ENCODE data around the gene CCL2. TPM values are rescaled to one million over a fixed set of nuclear protein-coding genes. Genes with fewer than 3 reads are reported as not detected.

The CCL2 gene
- polyA plus RNA-seq, 3 donors, result 1.4 to 44.9 (median 17.7) TPM

DNA sequence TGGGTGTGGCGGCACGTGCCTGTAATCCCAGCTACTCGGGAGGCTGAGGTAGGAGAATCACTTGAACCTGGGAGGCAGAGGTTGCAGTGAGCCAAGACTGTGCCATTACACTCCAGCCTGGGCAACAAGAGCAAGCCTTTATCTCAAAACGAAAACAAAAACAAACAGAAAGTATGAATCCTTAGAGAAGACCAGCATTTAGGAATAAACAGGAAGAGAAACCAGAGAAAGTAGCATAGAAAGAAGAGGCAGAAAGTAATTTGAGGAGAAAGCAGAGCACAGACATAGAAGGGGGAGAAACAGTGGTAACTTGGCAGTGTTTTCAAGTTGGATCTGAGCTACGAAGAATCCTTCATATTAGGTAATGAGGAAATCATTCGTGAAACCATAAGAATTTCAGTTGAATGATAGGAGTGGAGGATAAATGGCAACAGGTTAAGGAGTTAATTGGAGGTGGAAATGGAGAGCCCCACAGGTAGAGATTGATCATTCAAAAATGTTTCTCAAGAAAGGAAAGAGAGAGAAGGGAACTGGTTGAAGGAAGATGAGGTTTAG, 9.7 kb upstream of the CCL2 start:
- H3K4me3 Mint-ChIP-seq, result no peak overlapping the region
- Histone ChIP-seq H3K27me3 (ENCODE audit: control insufficient read depth in 2 of 2, insufficient read depth in 2 of 2, low read length in 2 of 2) (no peaks in the 10 kb centered on the region), H3K4me1 (ENCODE audit: control insufficient read depth in 1 of 2, insufficient read depth in 2 of 2, low read length in 2 of 2) (peaks cover 97 to 99% of the 10 kb centered on the region in 2 donors), H3K79me2 (ENCODE audit: insufficient read depth, low read length) (no peaks in the 10 kb centered on the region), H4K20me1 (ENCODE audit: insufficient read depth, low read length) (no peaks in the 10 kb centered on the region), H3K9ac (ENCODE audit: insufficient read depth, low read length, poor library complexity, severe bottlenecking) (peak overlapping the region; percentile 55), H3K9me3 (replicated peaks in 1 of 2; ENCODE audit: control insufficient read depth in 1 of 2, insufficient read depth in 1 of 2, low read length in 2 of 2) (no peaks in the 10 kb centered on the region), H3K36me3 (replicated peaks in 1 of 2; ENCODE audit: control insufficient read depth in 1 of 2, insufficient read depth in 2 of 2, low read length in 2 of 2) (no peaks in the 10 kb centered on the region), H3K27ac (ENCODE audit: low read depth in 1 of 2, low read length in 2 of 2) (peak overlapping the region; percentile 85 to 94), H3K4me3 (replicated peaks in 1 of 3; ENCODE audit: low read depth in 2 of 3, low read length in 3 of 3) (peak overlapping the region in 1 of 3 experiments; percentile 38), H2AFZ (ENCODE audit: insufficient read depth, low read depth, low read length, poor library complexity, severe bottlenecking) (no peak overlapping the region), H3K4me2 (replicated peaks; ENCODE audit: extremely low read depth, low read length, poor library complexity, severe bottlenecking) (peak overlapping the region; percentile 47)
- TF ChIP-seq, protein P1, sequence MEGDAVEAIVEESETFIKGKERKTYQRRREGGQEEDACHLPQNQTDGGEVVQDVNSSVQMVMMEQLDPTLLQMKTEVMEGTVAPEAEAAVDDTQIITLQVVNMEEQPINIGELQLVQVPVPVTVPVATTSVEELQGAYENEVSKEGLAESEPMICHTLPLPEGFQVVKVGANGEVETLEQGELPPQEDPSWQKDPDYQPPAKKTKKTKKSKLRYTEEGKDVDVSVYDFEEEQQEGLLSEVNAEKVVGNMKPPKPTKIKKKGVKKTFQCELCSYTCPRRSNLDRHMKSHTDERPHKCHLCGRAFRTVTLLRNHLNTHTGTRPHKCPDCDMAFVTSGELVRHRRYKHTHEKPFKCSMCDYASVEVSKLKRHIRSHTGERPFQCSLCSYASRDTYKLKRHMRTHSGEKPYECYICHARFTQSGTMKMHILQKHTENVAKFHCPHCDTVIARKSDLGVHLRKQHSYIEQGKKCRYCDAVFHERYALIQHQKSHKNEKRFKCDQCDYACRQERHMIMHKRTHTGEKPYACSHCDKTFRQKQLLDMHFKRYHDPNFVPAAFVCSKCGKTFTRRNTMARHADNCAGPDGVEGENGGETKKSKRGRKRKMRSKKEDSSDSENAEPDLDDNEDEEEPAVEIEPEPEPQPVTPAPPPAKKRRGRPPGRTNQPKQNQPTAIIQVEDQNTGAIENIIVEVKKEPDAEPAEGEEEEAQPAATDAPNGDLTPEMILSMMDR (IDR thresholded peaks at IDR 0.05), result no peak
- H3K36me3 Mint-ChIP-seq, result peaks cover 0 to 1% of the 10 kb centered on the region in 2 donors
- intact Hi-C loops (cut with micrococcal nuclease), result loop anchor here in 1 of 2 donors (5.0 kb wide), 1 partner anchor 122 kb away; no protein-coding TSS in a partner anchor
- H3K9me3 Mint-ChIP-seq, result peaks cover 0 to 7% (median 0%) of the 10 kb centered on the region in 7 donors
- 13% methylated on average over 2 of the region's 6 CpGs for WGBS (ENCODE audit: insufficient coverage)
- H3K4me1 Mint-ChIP-seq, result peaks cover 4% of the 10 kb centered on the region
- no peak for DNase-seq
- H3K27me3 Mint-ChIP-seq (ENCODE audit: low read depth in 3 of 3), result peaks cover 0 to 8% (median 0%) of the 10 kb centered on the region in 3 donors
- H3K27ac Mint-ChIP-seq, result no peak overlapping the region

DNA sequence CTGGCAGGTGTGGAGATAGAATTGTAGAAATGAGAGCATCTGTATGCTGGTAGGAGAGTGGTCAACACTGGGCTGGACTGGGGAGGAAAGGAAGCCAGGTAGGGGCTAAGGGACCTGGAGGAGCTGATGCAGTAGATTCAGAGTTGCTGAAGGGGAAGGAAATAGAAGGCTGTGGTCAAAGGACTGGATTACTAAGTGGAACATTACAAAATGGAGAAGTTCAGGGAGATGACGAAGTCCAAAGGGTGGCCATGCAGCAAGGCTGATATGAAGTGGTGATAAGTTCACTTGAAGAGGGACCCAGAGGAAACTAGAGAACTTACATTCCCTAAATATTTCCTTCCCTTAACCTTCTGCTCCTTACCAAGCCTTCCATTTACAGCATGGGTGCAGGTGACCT, 8.6 kb upstream of the CCL2 start:
- peak overlapping the region; percentile 44 to 46 for H3K4me3 Mint-ChIP-seq

More for the DNA sequence above, 8.6 kb upstream of the CCL2 start:
- Histone ChIP-seq H2AFZ (ENCODE audit: insufficient read depth, low read depth, low read length, poor library complexity, severe bottlenecking) (no peak overlapping the region), H3K27me3 (ENCODE audit: control insufficient read depth in 2 of 2, insufficient read depth in 2 of 2, low read length in 2 of 2) (no peaks in the 10 kb centered on the region), H3K36me3 (replicated peaks in 1 of 2; ENCODE audit: control insufficient read depth in 1 of 2, insufficient read depth in 2 of 2, low read length in 2 of 2) (no peaks in the 10 kb centered on the region), H3K9me3 (replicated peaks in 1 of 2; ENCODE audit: control insufficient read depth in 1 of 2, insufficient read depth in 1 of 2, low read length in 2 of 2) (no peaks in the 10 kb centered on the region), H3K27ac (ENCODE audit: low read depth in 1 of 2, low read length in 2 of 2) (peak overlapping the region; percentile 85 to 94), H3K4me1 (ENCODE audit: control insufficient read depth in 1 of 2, insufficient read depth in 2 of 2, low read length in 2 of 2) (peaks cover 92 to 97% of the 10 kb centered on the region in 2 donors), H3K79me2 (ENCODE audit: insufficient read depth, low read length) (no peaks in the 10 kb centered on the region), H4K20me1 (ENCODE audit: insufficient read depth, low read length) (no peaks in the 10 kb centered on the region), H3K4me2 (replicated peaks; ENCODE audit: extremely low read depth, low read length, poor library complexity, severe bottlenecking) (peak overlapping the region; percentile 47), H3K9ac (ENCODE audit: insufficient read depth, low read length, poor library complexity, severe bottlenecking) (peak overlapping the region; percentile 55), H3K4me3 (replicated peaks in 1 of 3; ENCODE audit: low read depth in 2 of 3, low read length in 3 of 3) (peak overlapping the region in 1 of 3 experiments; percentile 38)
- Mint-ChIP-seq H3K27ac (no peak overlapping the region), H3K27me3 (ENCODE audit: low read depth in 3 of 3) (peaks cover 0 to 11% (median 0%) of the 10 kb centered on the region in 3 donors), H3K9me3 (peaks cover 0 to 9% (median 0%) of the 10 kb centered on the region in 7 donors), H3K36me3 (peaks cover 3 to 7% of the 10 kb centered on the region in 2 donors), H3K4me1 (peaks cover 8% of the 10 kb centered on the region)
- intact Hi-C loops (cut with micrococcal nuclease), result loop anchor here in 1 of 2 donors (2.0 to 5.0 kb wide), 2 partner anchors 26 to 121 kb away; no protein-coding TSS in a partner anchor
- peak; percentile 89 to 97 (median 96) for DNase-seq
- TF ChIP-seq, protein P1 (IDR thresholded peaks at IDR 0.05), result no peak
- no CpG with 5 or more reads among the region's 1 CpG for WGBS (ENCODE audit: insufficient coverage)

Measured in CD14-positive monocyte (primary cell).